Bone marrow (tissue), 2 donors: ENCODE results near the gene PTPN1.
"Not testable (repeated sequence)": the region's sequence is repeated elsewhere in the genome, so short reads cannot be mapped to it uniquely, and the experiment has no call there.

Experiments
- DNase-seq, 2 donors: peaks; one replicate each; lab custom pipeline; 2025; lab: John Stamatoyannopoulos, UW

Gene PTPN1

GRCh38 chr20:50532221-50532620, 22.0 kb downstream of the PTPN1 start:
- DNase-seq, result no peak

- DNase-seq, result no peak
Observed at GRCh38 chr20:50533061-50533460, 22.9 kb downstream of the PTPN1 start.

- DNase-seq, result no peak
Observed at GRCh38 chr20:50533464-50533863, 23.3 kb downstream of the PTPN1 start.

GRCh38 chr20:50534567-50534966, 24.4 kb downstream of the PTPN1 start:
- DNase-seq, result no peak

- no peak for DNase-seq
Observed at GRCh38 chr20:50535162-50535561, 25.0 kb downstream of the PTPN1 start.

- DNase-seq, result no peak
Observed at GRCh38 chr20:50536333-50536732, 26.1 kb downstream of the PTPN1 start.

GRCh38 chr20:50537546-50538201, 27.5 kb downstream of the PTPN1 start:
- DNase-seq, result no peak

- no peak for DNase-seq
Observed at GRCh38 chr20:50538276-50538675, 28.1 kb downstream of the PTPN1 start.

GRCh38 chr20:50539798-50540197, 29.6 kb downstream of the PTPN1 start:
- DNase-seq, result not testable (repeated sequence)

GRCh38 chr20:50540620-50541605, 30.7 kb downstream of the PTPN1 start:
- no peak for DNase-seq

- peak in 1 of 2 donors; percentile 90 for DNase-seq
Observed at GRCh38 chr20:50541606-50542041, 31.4 kb downstream of the PTPN1 start.

- peak in 1 of 2 donors; percentile 21 for DNase-seq
Observed at GRCh38 chr20:50543326-50543725, 33.1 kb downstream of the PTPN1 start.

GRCh38 chr20:50545126-50545525, 34.9 kb downstream of the PTPN1 start:
- no peak for DNase-seq

GRCh38 chr20:50546729-50547314, 36.6 kb downstream of the PTPN1 start:
- peak in 1 of 2 donors; percentile 63 for DNase-seq

GRCh38 chr20:50547964-50548363, 37.8 kb downstream of the PTPN1 start:
- DNase-seq, result no peak

GRCh38 chr20:50548396-50548795, 38.2 kb downstream of the PTPN1 start:
- no peak for DNase-seq

GRCh38 chr20:50550531-50550930, 40.3 kb downstream of the PTPN1 start:
- no peak for DNase-seq

- no peak for DNase-seq
Observed at GRCh38 chr20:50551288-50551687, 41.1 kb downstream of the PTPN1 start.

- DNase-seq, result no peak
Observed at GRCh38 chr20:50552979-50553378, 42.8 kb downstream of the PTPN1 start.

- no peak for DNase-seq
Observed at GRCh38 chr20:50554694-50555579, 44.8 kb downstream of the PTPN1 start.

- no peak for DNase-seq
Observed at GRCh38 chr20:50555662-50556061, 45.5 kb downstream of the PTPN1 start.
